Right lobe of liver (tissue), 4 donors: Measurements from ENCODE around the gene PIAS4.

Experiments used
- POLR2A ChIP-seq: fragments of 450-650 bp; IDR thresholded peaks from one replicate; pipeline ENCODE4 v1.6.1; 2017; ENCODE audit warnings: antibody characterized with exemption, mild to moderate bottlenecking
- TF ChIP-seq, protein P1 (sequence below), 4 donors: fragments of 200-600 bp in 3 of 4; fragments of 450-650 bp in 1 of 4; IDR thresholded peaks; one replicate each; pipeline versions ENCODE4 v1.5.1 to v1.8.0; 2016 to 2022; ENCODE audit warnings: antibody characterized with exemption in 4 of 4, mild to moderate bottlenecking in 2 of 4
- donor health status: DM: no; HTN: no; CAD: no.
- donor health status: DM: no; HTN: no; CAD: no.
- donor health status: DM: no; HTN: yes; CAD: no.

DNA sequence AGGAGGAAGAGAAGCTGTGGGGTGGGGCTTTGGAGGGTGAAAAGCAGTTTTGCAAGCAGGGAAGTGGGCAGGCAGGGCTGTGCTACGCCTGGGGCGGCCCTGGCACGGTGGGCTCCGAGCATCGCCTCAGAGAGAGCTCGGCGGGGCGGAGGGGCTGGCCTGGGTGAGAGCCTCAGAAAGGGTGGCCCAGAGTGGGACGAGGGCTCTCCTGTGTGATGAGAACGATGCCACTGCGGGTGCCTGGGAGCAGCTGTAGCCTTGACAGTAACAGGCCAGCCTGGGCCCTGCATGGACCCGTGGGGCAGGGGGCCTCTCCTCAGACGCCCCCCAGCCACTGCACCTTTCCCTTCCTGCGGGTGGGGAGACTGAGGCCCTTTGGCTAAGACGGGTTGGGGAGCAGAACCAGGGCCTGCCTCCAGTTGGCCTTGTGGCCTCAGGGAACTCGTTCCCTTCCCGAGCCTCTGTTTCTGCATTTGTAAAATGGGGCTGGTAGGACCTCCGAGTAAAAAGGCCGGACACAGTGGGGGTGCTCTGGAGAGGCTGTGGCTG, 27.6 kb downstream of the PIAS4 start:
- TF ChIP-seq POLR2A: no peak
- TF ChIP-seq, protein P1, sequence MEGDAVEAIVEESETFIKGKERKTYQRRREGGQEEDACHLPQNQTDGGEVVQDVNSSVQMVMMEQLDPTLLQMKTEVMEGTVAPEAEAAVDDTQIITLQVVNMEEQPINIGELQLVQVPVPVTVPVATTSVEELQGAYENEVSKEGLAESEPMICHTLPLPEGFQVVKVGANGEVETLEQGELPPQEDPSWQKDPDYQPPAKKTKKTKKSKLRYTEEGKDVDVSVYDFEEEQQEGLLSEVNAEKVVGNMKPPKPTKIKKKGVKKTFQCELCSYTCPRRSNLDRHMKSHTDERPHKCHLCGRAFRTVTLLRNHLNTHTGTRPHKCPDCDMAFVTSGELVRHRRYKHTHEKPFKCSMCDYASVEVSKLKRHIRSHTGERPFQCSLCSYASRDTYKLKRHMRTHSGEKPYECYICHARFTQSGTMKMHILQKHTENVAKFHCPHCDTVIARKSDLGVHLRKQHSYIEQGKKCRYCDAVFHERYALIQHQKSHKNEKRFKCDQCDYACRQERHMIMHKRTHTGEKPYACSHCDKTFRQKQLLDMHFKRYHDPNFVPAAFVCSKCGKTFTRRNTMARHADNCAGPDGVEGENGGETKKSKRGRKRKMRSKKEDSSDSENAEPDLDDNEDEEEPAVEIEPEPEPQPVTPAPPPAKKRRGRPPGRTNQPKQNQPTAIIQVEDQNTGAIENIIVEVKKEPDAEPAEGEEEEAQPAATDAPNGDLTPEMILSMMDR (IDR thresholded peaks at IDR 0.05): no peak
